ENCODE results near the gene KIRREL3.

Gene KIRREL3

DNA sequence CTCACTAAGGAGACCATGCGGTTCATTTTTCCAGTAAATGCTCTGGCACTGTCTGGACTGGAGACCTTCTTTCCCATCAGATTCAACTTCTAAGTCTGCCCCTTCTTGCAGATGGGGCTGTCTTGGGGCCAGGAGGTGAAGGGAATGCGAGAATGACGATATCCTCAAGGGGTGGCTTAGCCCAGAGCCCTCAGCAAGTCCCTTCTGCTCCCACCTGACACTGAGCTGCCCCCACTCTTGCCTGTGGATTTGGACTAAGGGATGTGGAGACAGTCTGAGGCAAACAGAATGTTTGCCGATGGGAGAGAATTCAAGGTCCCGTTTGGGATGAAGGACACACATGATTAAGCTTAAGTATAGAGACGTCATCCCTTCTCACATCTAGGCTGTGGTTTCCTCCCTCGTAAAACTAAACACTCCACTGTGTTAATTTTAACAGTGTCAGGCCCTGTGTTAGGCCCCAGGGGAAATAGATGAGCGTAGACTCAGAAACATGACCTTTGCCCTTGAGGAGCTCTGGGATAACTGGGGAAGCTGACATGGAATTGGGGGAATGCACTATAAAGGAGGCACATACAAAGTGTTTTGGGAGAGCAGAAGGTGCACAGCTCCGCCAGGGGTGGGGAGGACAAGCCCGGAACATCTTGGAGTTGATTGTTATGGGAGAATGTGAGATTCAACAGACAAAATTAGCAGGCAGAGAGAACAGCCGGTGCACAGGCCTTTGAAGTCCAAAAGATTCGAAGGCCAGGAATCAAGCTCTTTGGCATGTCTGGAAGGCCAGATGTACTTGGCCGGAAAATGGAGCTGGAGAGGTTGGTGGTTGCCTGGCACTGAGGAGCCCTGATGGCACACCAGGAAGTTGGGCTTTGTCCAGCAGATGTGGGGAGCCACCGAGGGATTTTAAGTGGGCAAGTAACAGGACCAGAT, 573.5 kb downstream of the KIRREL3 start:
- DNase-seq = peak; percentile 36

DNA sequence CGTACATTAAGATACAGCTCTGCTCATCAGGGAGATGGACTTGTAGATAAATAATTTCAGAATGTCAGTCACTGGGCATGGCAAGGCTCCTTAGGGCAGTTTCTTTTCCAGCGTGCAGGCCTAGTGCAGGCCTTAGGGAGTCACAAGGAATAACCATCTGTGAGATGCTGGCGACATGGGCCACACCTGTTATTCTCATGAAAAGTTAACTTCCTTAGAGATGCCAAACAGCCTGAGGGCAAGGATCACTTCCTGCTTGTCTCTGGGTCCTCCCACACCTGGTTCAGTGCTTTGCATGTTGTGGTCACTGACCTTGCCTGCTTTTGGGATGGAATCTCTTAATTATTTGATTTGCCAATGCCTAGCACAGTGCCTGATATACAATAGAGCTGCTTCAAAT, 574.5 kb downstream of the KIRREL3 start:
- DNase-seq = no peak

DNA sequence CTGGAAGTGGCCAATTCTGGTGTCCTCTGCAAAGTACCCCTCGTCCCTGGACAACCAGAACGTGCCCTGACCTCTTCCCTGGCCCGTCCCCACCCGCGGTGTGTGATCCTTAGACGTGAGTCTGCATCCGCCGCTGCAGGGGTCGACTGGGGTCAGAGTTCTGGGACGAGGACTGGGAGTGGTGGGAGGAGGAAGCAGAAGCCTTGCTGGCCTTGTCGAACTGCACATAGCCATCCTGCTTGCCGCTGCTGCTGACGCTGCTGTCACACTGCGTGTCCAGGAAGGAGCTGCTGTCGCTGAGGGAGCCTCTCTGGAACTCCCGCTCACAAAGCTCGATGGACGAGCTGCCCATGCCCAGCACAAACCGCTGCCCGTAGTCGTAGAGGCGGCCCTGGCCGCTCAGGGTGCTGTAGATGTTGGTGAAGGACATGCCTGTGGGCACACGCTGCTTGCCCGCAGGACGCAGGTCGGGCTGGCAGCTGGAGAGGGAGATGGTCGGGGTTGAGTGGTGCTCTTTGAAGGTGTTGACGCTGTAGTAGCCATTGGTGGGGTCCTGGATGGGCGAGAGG, 576.0 kb downstream of the KIRREL3 start:
- no peak for DNase-seq

DNA sequence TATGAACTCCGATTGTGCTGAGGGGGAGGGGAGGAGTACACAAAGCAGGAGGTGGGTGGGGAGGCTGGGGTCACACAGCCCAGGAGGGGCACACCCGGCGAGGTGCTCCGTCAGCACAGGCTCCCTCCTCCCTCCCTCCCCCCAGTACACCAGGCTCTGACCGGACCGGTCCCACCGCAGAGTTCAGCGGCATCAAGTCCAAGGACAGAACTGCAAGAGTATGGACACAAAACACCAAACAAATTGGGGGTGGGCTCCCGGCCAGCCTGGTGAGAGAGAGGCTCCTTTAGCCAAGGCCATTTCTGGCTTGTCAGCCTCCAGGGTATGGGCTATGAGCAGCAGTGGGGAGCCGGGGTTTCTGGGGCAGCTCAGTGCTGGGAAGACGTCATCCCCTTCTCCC, 576.8 kb downstream of the KIRREL3 start:
- no peak for DNase-seq

DNA sequence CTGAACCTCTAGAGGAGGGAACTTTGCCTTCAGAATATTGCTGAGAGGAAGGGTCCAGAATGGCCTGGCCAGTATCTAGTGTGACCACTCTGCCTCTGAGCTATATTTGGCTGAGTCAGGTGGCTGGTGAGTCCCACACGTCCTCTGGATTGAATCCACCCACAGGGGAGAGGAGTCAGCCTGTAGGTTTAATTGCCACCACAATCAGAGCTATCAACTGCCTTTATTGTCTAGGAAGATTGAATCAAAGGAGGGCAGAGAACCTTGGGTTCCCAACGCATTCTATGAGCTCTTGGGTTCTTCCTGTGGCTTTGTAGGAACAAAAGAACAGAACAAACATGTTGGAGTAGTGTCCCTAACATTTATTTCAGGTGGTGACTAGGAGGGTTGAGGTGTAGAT, 577.4 kb downstream of the KIRREL3 start:
- no peak for DNase-seq

DNA sequence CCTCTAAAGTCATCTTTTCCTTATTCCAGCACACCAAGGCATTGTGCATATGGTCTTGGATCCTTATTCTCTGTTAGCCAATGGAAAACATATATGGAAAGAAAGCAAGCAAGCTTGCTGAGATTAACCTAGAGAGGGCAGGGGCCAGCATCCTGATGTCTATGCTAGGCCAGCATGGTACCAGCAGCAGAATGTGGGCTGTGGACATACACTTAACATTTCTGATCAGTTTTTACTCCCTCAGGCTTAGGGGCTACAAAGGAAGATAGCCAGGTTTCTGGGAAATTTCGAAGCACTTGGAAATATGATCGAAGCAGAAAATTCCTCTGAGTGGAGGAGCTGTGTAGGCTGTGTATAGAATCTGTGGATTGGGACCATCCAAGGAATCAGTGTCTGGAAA, 578.1 kb downstream of the KIRREL3 start:
- DNase-seq = no peak

DNA sequence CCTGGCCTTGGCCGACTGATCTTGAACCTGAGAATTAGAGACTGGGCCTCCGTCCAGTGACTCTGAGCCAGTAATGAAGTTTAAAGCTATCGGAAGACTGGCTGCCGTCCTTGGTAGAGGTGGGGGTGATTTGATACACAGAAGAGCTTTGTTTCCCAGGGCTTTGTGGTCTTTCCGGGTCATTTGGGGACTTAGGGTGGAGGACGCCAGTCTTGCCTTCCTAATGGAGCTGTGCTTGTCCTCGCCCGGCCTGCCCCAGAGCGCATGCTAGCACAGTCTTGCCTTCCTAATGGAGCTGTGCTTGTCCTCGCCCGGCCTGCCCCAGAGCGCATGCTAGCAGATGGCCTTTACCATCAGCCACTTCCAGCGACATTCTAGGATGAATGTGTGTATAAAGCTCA, 579.3 kb downstream of the KIRREL3 start:
- DNase-seq = no peak

DNA sequence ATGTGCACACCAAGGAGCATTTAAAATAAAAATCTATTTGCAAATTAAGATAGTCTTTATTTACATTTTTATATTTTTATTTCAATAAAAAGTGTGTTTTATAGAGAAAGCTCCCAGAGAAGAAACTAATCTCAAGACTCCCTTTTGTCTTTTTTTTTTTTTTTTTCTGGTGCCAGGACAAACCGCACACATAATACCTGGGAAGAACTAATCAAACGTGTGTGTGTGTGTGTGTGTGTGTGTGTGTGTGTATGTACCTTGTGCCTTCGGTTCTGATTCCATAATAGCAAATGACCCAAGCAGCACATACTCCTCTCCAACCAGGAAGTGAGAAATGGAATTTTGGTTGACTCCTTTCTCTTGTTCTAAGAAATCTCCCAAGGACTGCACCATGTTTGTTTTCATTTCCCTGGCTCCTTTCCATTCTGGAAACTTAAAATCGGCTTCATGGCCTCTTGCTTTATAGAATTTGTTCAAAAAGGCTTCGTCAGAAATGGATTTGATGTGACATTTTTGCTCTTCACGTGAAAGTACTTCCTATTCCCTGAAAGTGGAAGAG, 579.8 kb downstream of the KIRREL3 start:
- no peak for DNase-seq

DNA sequence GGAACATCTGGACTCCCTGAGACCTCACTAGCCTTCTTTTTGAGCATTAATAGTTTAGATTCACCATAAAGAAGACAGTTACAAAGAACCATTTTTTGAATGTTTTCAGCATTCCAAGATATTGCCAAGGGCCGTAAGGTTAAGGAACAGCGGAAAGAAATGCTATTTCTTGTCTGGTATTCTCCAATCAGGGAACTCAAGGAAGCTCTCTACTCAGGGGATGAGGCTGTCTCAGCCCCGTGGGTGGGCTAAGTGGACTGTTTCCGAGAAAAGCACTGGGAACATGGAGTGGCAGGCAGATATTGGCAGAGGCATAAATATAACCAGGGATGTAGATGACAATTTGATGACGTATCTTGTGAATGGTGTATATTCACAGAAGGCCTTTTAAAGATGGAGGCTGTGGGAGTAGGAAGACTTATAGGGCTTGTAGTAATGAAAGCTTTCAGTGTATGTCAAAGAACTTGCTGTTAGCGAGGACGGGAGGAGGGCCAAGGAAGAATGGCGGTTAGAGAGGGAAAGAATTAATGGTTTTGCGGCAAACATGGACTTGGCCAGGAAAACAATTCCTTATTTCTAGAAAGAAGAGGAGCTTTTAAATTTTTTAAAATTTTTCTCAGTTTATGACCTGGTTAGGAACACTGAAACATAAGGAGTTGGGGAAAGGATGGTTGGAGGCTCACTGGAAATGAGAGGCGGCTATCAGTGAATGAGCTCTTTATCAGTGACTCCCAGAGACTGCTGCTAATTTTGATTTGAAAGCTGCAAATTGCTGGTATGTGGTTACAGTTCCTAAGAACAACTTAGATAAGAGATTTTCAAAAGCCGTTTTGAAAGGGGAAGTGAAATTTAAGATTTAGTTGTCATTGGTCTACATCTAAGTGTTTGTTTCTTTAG, 580.5 kb downstream of the KIRREL3 start:
- DNase-seq = no peak

DNA sequence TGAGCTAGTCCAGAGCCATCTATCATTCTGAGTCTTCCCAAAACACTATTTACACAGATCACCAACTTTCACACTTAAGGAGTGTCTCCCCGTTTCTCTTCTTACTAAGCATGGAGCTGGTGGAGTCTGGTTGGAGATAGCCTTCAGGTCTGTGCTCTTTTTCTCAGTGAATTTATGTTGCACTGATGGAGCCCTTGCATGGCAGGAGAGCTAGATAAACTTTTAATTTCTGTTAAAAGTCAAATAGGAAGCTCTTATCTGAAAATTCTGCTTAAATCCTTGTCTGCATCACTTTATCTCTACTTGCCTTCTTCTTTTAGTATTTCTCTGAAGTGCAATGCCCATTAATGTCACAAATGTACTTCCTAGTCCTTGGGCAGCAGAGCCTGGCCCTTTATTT, 581.7 kb downstream of the KIRREL3 start:
- DNase-seq = no peak

DNA sequence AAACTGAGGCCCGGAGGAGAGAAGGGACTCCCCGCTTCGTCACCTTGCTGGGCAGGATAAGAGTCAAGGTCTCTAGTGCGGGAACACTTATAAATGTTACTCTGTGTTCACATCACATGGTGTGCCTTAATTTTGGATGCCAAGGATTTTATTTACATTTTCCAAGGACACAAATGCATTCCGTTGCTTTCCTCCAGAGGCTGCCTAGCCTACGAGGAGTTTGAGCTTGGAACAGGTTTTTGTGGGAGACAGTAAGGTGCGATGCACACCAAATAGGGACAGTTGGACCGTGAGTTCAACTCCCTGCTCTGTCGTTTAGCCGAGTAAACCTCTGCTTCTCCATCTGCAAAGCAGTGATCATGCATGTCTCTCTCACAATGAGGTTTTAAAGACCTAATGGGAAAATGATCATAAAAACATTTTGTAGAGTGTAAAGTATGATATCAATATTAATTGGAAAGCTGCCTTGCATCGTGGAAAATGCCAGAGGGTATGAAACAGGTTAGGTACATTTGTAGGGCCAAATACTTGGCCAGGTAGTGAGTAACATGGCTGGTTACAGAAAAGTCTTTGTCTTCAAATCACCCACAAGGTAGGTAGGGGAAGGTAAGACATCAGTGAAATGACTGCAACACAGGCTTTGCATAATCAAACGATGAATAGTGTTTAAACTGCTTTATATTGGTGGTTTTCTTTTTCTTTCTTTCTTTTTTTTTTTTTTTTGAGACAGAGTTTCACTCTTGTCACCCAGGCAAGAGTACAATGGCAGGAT, 583.3 kb downstream of the KIRREL3 start:
- no peak for DNase-seq

DNA sequence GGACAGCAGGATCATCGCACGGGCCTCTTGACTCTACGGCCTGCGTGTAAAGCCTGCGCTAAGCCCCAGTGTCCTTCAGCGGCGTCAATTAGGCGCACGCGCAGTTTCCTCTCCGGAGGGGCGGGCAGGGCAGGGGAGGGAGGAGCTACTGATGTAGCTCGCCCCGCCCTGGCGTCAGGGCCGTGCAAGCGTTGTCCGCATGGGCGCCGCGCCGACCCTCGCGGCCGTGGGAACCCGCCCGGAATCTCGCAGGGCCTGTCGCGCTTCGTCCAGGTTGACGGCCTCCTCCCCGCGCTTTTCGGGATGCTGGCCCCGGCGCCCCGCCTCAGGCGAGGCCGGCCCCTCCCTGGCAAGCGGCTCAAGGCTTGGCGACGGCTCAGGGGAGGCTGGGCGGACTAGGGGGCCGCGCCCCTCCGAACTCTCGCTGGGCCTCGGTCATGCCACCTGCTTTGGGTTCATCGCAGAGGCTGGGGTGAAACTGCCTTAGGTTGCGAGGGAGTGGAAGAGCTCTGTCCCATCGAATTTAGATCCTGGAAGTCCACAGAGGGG, 584.0 kb downstream of the KIRREL3 start:
- DNase-seq = no peak

DNA sequence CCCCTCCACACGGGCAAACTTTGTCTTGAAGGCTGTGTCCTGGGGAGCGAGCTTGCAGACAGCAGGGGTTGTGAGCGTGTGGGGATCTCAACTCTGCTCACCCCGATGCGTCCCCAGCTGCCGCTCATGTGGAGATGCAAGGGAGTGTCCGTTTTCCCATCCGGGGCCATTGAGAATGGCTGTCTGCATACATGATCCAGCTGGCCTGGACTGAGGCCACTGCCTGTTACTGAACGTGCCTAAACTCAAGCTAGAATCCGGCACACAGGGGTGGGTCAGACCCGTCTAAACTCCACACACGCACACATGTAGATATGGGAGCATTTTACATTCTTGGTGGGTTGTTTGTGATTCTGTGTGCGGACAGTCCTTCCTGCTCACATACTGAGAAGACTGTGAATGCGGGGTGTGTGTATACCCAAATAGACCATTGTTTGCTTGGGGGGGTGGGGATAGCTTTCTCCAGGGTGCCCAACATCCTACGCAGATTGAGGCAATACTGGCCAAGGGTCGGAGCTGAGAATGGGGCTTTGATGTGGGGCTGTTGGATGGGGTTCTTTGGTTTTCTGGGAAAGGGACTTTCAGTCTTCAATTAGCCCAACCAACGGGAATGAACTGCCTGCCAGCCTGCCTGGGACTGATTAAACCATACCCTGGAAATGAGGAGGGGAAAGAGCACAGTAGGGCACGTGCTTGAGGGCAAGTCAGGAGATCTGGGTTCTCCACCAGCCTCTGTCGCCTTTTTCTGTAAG, 584.7 kb downstream of the KIRREL3 start:
- DNase-seq = no peak

DNA sequence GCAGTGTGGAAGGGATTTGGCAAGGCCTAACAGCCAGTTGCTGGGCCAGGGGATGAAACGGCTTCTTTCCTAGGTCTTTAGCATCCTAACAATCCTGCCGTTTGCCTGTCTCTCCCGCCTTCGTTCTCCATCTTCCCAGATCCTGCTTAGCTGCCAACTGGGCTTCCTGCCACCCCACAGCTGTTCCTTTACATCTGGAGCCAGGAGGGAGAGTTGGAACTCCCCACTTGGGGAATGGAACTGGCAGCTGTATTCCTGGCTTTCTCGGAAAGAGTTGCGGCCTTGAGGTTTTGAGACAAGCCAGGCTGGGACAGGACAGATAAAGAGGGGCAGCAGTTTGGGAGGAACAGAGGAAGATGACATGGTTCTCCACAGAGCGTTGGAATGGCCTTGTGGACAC, 585.4 kb downstream of the KIRREL3 start:
- no peak for DNase-seq

DNA sequence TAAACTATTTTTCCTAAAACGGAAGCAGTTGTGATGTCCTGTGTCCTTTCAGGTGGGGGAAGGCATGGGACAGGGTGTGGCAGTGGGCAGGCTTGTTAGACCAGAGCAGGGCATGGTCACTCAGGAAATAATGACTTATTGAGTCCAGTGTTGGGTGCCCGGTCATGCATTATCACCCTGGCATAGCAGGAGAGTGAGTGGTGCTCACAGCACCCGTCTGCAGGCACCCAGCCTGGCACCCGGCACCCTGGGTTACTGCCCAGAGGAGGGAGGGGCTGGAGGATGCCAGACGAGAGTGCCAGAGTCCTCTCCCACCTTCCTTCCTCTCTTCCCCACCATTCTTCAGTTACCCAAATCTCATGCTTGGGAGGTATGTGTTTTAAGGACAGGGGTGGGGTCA, 586.0 kb downstream of the KIRREL3 start:
- DNase-seq = no peak

DNA sequence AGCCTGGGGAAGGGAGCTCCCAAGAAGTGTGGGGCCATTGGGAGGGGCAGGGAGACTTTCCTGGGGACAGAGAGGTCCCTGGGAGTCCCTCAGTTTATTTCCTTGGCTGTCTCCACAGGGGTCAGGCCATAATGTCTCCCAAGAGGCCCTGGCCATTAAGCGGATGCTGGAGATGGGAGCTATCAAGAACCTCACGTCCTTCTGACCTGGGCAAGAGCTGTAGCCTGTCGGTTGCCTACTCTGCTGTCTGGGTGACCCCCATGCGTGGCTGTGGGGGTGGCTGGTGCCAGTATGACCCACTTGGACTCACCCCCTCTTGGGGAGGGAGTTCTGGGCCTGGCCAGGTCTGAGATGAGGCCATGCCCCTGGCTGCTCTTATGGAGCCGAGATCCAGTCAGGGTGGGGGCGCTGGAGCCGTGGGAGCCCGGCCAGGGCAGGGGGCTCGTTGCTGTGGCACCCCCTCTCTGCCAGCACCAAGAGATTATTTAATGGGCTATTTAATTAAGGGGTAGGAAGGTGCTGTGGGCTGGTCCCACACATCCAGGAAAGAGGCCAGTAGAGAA, 586.6 kb downstream of the KIRREL3 start:
- no peak for DNase-seq

DNA sequence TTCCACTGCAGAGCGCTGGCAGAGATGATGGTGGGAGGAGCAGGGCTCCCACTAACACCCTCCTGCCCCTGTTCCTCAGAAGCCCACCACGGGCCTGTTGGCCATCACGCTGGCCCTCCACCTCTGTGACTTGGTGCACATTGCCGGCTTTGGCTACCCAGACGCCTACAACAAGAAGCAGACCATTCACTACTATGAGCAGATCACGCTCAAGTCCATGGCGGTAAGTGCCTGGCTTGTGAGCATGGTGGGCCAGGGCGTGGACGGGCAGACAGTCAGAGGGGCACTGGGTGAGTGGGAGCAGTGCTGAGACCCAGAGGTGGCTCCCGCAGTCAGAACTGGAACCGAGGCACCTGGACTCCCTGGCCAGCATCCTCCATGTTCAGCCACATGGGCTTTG, 587.1 kb downstream of the KIRREL3 start:
- DNase-seq = no peak

DNA sequence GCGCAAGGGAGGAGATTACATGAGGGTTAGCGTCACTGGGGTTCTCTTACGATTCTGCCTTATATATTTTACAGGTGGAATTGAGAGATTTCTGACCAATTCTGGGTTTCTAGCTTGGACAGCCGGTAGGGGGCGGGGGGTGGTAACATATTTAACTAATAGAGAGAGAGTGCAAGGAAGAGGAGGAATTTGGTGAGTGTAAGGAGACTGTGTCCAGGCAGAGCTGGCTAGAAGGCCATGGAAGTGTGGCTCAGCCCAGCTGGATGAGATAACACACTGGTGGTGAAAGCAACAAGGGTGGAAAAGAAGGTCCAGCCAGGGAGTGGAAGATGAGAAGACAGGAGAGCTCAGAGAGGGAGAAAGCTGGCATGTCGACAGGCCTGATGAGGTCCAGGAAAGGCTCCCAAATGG, 588.6 kb downstream of the KIRREL3 start:
- no peak for DNase-seq

DNA sequence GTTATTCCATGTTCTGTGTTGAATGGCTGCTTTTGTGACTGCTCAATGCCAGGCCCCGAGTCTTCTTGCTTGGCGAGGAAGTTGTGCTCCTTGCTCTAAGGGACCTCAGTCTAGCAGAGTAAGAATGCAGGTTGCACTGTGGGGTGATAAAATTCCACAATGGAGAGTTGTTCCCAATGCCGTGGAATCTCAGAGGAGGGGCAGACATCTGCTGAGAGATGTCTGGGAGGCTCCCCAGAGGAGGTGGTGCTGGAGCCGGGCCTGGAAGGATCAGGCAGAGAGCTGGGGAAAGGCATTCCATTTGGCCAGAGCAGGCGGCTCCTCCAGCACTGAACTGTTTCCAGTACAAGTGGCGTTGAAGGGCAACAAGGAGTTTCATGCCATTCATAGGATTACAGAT, 589.9 kb downstream of the KIRREL3 start:
- no peak for DNase-seq

DNA sequence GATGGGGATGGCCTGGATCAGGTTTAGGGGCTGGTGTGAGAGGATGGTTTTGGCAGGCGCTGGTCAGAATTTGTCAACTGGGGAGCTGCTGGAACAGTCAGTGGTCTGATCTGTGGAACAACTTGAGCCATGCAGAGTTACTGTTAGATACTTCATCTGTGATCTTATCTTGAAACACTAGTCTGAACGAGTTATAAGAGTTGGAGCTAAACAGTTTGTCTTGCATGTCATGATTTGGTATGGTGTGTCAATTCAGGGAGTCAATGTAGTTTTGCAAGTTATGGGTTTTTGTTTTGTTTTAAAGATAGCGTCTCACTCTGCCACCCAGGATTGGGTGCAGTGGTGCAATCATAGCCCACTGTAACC, 591.0 kb downstream of the KIRREL3 start:
- DNase-seq = no peak
